ENCODE results near the gene TOMM6.
"Not testable (repeated sequence)": the region's sequence is repeated elsewhere in the genome, so short reads cannot be mapped to it uniquely, and the experiment has no call there.

The TOMM6 gene

DNA sequence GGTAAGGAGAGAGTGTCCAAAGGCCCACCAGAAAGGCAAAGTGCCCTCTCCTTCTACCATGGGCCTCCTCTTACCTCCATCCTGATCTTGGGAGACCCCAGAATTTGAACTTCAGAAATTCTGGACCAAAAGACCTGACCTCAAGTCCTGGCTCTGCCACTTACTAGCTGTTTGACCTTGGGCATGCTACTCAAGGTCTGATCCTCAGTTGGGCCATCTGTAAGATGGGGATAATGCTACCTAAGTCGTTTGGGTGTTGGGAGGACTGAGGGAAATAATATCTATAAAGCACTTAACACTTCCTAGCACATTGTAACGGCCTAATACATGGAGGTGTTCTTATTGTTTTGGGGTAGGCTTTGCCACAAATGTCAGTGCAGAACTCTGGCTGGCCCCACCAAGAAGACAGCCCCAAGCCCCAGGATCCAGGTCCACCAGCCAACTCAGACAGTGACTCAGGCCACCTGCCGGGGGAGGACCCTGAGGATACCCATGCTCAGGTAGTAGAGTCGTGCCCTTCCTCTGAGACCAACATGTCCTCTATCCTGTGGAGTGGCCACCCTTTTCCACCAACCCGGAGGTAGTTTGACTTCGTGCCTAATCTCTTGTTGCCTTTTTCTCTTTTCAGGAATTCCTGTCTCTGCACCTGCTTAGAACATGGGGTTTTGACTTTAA lies 4.3 kb upstream of the TOMM6 start:
- in situ Hi-C loops (cut with MboI; ENCODE audit: low sequenced_read_pairs), result loop anchor here (10.0 kb wide), 1 partner anchor 262 kb away; no protein-coding TSS in a partner anchor

DNA sequence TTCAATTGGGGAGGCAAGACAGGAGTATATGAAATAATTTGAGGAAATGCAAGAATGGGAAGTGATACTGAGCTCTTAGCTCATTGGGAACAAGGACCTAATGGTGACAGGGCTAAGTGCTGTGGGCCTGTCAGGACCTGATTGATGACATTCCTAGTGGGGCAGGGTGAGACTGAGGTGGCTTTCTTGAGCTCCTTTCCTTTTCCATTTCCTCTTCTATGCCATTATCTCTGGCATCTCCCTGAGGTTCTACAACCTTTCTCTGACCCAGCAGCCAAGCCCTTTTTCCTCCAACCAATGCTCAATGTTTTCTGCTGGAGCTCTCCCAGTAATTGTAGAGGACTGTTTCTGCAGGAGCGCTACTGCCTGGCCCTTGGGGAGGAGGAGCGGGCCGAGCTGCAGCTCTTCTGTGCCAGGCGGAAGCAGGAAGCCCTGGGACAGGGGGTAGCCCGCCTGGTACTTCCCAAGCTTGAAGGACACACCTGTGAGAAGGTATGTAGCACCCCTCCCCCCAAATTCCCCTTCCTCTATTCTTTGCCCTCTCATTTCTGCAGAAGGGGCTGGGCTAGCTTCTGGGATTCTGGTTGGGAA lies 2.8 kb upstream of the TOMM6 start:
- in situ Hi-C loops (cut with MboI; ENCODE audit: low sequenced_read_pairs), result loop anchor here (10.0 kb wide), 1 partner anchor 260 kb away; no protein-coding TSS in a partner anchor

DNA sequence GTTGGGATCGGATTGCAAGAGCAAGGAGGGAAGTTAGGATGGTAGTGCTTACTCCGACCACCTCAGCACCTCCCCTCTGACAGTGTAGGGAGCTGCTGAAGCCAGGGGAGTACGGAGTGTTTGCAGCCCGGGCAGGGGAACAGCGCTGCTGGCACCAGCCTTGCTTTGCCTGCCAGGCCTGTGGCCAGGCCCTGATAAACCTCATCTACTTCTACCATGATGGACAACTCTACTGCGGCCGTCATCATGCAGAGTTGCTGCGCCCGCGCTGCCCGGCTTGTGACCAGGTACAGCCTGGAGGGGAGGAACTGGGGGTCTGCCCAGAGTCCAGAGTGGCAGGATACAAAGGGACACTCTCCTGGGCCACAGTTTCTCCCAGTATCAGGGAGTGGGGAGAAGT lies 2.2 kb upstream of the TOMM6 start:
- in situ Hi-C loops (cut with MboI; ENCODE audit: low sequenced_read_pairs), result loop anchor here (10.0 kb wide), 1 partner anchor 260 kb away; no protein-coding TSS in a partner anchor

DNA sequence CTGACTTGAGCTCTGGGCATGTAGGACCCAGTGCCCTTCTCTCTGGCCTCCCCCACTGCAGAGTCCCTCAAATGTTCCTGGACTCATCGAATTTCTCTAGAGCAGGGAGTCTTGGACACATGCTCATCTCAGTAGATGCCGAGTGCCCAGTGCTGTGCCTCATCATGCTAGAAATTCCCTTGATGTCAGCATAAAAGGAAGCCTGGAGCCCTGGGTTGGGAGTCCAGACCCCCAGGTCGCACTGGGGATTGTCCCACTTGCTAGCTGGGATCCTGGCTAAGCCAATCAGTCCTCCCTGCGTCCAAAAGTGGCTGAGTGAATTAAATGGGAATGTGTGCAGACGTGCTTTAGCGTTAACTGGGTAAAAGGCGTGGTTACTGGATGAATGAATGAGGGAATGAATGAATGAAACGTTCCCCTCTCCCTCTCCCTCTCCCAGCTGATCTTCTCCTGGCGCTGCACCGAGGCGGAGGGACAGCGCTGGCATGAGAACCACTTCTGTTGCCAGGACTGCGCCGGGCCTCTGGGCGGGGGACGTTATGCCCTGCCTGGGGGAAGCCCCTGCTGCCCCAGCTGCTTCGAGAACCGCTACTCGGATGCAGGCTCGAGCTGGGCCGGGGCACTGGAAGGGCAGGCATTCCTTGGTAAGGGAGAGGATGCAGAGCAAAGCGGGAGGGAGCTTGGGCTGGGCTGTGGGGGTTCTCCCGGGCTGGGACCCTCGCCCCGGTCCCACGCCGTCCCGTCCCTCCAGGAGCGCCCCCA lies 1.6 kb upstream of the TOMM6 start:
- in situ Hi-C loops (cut with MboI; ENCODE audit: low sequenced_read_pairs), result loop anchor here (10.0 kb wide), 1 partner anchor 259 kb away; no protein-coding TSS in a partner anchor

DNA sequence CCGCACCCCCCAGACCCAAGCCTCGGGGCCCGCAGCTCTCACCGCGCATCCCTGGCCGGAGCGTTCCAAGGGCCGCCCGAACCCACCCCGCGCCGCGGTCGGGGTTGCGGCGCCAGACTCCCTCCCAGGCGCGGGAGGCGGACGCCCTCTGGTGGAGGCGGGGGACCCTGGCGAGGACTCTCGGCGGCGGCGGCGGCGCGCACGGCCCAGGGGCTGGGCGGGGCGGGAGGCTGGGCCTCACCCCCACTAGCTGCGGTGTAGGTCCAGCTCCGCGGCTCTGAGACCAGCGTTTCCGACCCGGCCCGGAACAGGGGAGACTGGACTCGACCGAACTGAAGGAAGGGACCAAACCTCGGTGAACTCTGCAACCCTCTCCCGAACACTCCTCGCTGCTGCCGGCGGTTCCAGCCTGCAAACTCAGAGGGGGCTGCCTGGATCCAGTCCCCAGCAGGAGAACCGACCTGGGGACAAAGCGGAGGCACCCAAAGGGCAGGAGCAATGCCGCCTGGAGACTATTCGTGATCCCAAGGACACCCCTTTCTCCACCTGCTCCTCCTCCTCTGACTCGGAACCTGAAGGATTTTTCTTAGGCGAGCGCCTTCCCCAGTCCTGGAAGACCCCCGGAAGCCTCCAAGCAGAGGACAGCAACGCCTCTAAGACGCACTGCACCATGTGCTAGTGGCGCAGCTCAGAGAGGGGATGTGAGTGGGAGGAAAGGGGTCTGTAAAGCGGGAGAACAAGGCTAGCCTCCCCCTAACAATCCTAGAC lies 859 bp upstream of the TOMM6 start:
- in situ Hi-C loops (cut with MboI; ENCODE audit: low sequenced_read_pairs), result loop anchor here (10.0 kb wide), 1 partner anchor 258 kb away; no protein-coding TSS in a partner anchor

DNA sequence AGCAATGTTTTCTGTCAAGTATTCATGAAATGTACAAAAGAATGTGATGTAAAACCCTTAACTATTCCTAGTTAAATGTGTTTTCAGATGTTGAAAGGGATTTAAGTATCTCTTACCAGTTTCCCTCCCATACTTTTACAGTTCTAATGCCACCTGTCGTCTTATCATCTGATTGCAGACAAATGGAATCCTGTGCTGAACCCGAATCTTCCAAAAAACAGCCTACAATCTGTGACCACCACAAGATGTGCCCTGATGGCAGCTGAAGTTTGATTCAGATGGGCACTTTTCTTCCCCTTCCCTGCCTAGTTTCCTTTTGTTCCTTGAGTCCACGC lies 1.9 kb downstream of the TOMM6 start:
- in situ Hi-C loops (cut with MboI; ENCODE audit: low sequenced_read_pairs), result loop anchor here (10.0 kb wide), 1 partner anchor 255 kb away; no protein-coding TSS in a partner anchor

DNA sequence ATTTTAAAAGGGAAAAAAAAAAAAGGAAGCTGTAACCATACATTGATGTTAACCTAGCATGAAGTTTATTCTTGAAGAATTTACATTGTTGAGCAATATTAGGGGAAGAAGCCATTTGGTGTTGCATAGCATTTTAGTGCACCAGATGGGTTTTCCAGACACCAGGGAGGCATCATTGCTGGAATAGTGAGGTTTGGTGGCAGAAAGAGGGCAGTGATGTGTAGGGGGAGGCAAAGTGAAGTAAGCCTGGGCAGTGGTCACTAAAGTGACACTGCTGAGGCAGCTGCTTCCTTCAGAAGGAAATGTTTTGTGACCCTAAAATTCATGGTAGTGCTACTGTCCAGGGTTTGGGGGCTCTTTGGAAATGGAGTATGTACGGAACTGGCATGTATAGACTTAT lies 2.6 kb downstream of the TOMM6 start:
- in situ Hi-C loops (cut with MboI; ENCODE audit: low sequenced_read_pairs), result no loop called here

DNA sequence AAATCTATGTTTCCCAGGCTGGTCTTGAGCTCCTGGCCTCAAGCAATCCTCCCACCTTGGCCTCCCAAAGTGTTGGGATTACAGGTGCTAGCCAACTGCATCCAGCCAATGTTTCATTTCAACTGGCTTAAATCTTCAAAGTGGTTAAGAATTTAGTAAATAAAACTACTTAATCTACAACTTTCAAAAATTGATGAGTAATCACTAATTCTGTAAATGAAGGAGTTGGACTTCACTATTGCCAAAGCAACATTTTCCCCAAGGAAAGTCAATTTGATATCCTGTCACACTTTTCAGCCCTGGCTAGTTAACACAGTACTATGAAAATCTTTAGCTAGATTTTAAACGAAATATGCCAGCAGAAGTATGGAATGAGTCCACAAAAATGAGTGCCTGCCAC lies 3.8 kb downstream of the TOMM6 start:
- in situ Hi-C loops (cut with MboI; ENCODE audit: low sequenced_read_pairs), result no loop called here

DNA sequence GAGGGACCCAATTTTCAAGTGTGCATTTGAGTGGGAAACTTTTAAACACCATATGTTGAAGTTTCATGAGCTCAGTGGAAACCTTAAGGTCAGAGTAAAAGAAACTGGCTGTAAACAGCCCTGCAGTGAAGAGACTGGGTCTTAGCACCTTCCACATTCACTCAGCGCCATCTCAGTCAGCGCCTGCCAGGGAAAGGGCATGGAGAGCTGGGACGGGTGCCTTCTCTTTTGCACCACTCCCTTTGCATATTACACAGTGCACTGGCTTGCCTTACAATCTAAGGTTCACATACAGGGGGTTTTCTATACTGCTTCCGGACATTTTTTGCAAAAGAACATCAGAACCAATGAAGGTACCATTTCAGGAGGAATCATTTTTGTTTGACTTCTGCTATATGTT lies 4.5 kb downstream of the TOMM6 start:
- in situ Hi-C loops (cut with MboI; ENCODE audit: low sequenced_read_pairs), result no loop called here

DNA sequence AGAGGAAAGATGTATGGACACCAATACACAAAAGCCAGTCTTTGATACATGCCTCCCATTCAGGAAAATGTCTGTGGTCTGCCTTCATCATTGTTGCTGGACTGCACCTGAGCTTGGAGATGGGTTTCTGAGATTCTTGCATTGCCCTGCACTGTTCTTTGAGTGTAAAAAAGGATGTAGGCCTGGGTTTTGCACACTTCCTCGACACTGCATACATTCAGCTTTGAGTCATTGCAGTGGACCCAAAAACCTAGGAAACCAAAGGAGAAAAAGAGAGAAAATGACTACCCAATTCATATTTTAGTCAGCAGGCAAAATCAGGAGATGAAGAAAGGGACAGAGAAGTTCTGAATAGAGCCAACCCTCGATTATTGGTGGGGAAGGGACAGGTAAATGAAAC lies 9.0 kb downstream of the TOMM6 start:
- in situ Hi-C loops (cut with MboI; ENCODE audit: low sequenced_read_pairs), result no loop called here

DNA sequence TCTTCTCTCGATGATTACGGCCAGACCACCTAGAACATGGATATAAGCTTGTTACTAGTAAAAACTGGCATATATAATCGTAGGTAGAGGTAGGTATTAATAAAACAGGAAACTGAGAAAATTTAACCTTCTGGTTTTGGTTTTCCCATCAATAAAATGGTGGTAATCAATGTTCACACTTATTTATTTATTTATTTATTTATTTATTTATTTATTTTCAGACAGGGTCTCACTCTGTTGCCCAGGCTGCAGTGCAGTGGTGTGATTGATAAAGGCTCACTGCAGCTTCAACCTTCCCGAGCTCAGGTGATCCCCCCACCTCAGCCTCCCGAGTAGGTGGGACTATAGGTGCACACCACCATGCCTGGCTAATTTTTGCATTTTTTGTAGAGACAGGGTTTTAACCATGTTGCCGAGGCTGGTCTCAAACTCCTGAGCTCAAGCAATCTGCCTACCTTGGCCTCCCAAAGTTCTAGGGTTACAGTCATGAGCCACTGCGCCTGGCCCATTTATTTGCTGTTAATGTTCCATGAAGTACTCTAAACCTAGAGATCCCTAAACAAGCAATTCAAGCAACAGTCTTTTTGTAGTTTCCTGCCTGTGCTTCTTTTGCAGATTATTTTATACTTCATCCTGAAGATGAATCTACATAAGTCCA lies 11.5 kb downstream of the TOMM6 start:
- in situ Hi-C loops (cut with MboI; ENCODE audit: low sequenced_read_pairs), result no loop called here

DNA sequence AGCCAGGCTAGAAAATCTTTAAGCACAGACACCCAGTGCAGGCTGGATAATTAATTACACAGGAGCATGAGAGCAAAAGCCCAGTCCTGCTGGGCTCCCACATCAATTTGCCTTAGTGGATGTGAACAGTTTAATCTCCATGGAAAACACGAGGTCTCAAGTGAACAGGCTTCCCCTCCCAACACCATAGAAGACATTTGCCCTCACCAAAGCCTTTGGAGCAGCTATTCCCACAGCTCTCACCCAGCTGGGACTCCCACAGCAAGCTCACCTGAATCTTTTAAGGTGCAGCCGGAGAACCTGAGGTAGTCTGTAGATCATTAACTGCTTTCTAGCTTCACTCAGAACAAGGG lies 12.0 kb downstream of the TOMM6 start:
- in situ Hi-C loops (cut with MboI; ENCODE audit: low sequenced_read_pairs), result no loop called here

DNA sequence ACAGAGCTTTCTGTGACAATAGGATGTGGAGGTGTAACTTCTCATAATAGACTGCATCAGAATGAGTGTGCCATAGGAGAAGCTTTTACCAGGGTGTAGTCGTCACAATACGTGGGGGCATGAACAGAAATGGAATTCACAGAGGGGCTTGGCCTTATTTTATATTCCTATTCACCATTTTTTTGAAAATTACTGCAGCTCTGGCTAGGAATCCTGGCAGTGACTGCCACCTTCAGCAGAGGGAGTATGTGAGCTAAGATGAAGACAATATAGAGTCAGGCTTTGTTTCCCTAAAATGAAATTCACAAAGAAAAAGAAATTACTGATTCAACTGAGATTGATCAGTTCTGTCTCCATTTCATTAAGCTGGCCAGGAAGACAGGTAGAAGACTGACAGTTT lies 13.9 kb downstream of the TOMM6 start:
- in situ Hi-C loops (cut with MboI; ENCODE audit: low sequenced_read_pairs), result no loop called here

DNA sequence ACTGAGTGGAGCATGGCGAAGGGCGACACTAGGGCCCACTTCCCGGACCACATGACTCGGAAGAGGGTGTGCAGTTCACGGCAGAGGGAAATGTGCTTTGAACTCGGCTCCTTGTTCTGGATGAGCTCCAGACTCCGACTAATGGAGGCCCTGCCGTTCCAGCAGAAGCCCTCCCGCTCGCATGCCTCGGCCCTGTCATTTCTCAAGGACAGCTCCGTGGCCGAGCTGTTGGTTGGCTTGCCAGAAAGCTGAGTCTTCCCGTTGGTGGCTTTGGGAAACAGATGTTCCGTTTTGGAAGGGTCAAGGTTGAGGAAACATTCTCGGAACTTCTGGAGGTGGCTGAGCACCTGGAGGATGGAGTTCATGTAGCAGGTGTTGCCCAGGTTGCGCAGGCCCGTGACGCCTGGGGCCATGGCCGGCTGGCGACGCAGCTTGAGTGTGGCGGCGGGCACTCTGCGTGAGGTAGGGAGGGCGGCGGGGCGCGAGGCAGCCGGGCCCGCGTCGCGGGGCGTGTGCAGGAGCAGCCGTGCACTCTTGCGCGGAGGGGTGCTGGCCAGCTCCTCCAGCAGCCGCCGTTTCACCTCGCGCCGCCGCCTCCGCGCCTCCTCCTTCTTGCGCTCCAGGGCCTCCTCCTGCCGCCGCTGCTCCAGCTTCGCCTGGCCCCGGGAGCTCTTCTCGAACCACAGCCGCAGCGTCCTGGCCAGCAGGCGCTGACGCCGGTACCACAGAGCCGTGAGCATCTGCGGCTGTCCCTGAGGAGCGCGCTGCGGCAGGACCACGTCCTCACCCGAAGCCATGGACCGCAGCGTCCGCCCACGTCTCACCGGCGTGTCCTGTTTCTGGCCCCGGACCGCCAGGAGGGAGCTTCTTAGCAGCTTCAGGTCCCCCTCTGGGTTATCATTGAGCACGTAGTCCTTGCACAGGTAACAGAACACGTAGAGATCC lies 18.6 kb downstream of the TOMM6 start:
- in situ Hi-C loops (cut with MboI; ENCODE audit: low sequenced_read_pairs), result no loop called here

DNA sequence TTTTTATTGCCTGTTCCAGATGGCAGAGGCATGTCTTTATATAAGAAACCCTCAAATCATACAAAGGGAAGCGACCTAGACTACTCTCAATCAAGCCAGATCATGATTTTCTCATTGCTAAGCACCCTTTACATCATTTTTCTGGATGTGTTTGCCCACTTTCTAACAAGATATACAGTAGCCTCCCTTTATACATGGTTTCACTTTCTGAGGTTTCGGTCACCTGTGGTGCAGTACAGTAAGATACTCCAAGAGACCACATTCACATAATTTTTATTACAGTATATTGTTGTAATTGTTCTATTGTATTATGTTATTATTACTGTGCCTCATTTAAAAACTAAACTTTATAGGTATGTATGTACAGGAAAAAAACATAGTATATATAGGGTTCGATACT lies 23.6 kb downstream of the TOMM6 start:
- in situ Hi-C loops (cut with MboI; ENCODE audit: low sequenced_read_pairs), result no loop called here

DNA sequence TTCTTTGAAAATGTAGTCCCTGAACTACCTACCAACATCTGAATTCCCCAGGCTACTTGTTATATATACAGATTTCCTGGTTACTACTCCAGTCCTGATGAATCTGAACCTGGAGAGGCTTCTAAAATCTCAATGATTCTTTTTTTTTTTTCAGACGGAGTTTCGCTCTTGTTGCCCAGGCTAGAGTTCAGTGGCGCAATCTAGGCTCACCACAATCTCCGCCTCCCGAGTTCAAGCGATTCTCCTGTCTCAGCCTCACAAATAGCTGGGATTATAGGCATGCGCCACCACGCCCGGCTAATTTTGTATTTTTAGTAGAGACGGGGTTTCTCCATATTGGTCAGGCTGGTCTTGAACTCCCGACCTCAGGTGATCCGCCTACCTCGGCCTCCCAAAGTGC lies 24.5 kb downstream of the TOMM6 start:
- in situ Hi-C loops (cut with MboI; ENCODE audit: low sequenced_read_pairs), result not testable (repeated sequence)

DNA sequence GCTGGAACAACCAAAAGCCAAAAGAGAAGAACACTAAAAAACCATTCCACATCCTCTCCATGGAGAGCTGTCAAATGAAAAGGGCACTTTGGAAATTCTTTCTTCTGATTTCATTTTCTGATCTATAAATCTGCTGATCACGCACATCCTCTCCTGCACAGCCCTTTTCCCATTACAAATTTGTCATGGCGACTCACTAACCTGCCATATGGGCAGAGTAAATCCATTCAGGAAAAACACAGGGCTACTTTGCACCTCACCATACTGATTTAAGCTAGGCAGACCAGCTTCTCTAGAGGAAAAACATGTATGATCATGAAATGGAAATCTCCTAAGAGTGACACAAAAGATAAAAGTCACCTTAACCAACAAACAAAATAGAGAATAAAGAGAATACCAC lies 26.0 kb downstream of the TOMM6 start:
- in situ Hi-C loops (cut with MboI; ENCODE audit: low sequenced_read_pairs), result no loop called here

DNA sequence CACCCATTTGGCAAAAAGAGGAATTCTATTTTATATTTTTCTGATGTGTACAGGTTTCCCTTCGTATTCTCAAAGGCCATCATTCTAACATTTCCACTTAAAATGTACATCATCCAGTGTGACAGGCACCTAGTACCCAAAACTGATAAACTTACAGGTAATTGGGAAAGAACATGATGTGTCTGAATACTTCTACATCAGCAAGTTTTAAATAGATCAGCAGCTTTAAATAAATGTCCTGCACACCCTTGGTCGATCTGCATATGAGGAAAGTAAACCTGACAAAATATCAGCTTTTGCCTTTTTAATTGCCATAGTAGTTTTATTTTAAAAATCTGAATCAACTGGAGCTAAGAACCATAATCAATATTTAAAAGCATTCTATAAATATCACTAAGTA lies 26.5 kb downstream of the TOMM6 start:
- in situ Hi-C loops (cut with MboI; ENCODE audit: low sequenced_read_pairs), result no loop called here

DNA sequence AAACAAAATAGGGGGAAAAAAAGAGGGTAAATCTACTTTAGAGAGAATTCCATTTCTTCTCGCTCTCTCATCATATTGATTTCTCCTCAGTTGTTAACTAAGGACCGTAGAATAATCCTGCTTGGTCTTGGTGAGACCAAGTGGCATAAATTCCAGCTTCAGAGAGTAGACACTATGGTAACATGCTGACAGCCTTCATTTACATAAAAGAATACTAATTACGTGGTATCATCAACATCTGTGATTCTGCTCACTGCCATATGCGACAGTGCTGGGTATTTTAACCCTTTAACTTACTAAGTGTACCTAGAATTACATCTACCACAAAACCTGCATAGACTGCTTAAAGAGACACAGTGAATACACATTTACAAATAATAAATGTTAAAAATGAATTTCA lies 27.1 kb downstream of the TOMM6 start:
- in situ Hi-C loops (cut with MboI; ENCODE audit: low sequenced_read_pairs), result no loop called here

DNA sequence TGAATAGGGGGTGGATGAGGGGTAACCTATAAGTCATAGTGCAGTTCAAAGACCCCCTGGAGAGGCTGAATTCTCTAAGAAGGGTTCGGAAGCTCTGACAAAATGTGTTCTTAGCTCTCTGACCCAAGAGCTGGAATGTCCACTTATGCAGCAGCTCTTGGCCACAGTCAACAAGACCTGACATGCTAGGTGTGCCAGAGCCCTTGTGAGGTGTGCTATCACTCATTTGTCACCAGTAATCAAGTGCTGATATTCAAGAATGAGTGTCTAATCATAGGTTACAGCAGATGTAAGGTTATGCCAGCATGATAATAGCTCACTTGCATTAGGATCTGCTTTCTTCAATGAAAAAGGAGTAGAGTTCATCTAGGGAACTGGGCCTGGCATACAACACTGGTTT lies 28.1 kb downstream of the TOMM6 start:
- in situ Hi-C loops (cut with MboI; ENCODE audit: low sequenced_read_pairs), result no loop called here
